ENCODE data around the gene SP7. TPM values are rescaled to one million over a fixed set of nuclear protein-coding genes. Genes with fewer than 3 reads are reported as not detected.

SP7 gene
- total and polyA plus RNA-seq, 10 donors, result not detected

- Histone ChIP-seq H3K27ac (peak overlapping the region; percentile 92 to 99 (median 96)), H3K4me3 (peak overlapping the region; percentile 55 to 86 (median 62)), H3K4me1 (peaks cover 26 to 67% (median 50%) of the 10 kb centered on the region in 6 donors), H3K36me3 (peaks cover 0 to 8% (median 2%) of the 10 kb centered on the region in 6 donors), H3K27me3 (replicated peaks in 1 of 7) (peaks cover 0 to 25% (median 0%) of the 10 kb centered on the region in 7 donors), H3K9me3 (no peaks in the 10 kb centered on the region)
- TF ChIP-seq POLR2AphosphoS5 (IDR thresholded peaks at IDR 0.05) (peak in 1 of 3 donors; percentile 43), POLR2A (IDR thresholded peaks at IDR 0.05) (no peak)
- TF ChIP-seq, protein P1, sequence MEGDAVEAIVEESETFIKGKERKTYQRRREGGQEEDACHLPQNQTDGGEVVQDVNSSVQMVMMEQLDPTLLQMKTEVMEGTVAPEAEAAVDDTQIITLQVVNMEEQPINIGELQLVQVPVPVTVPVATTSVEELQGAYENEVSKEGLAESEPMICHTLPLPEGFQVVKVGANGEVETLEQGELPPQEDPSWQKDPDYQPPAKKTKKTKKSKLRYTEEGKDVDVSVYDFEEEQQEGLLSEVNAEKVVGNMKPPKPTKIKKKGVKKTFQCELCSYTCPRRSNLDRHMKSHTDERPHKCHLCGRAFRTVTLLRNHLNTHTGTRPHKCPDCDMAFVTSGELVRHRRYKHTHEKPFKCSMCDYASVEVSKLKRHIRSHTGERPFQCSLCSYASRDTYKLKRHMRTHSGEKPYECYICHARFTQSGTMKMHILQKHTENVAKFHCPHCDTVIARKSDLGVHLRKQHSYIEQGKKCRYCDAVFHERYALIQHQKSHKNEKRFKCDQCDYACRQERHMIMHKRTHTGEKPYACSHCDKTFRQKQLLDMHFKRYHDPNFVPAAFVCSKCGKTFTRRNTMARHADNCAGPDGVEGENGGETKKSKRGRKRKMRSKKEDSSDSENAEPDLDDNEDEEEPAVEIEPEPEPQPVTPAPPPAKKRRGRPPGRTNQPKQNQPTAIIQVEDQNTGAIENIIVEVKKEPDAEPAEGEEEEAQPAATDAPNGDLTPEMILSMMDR (IDR thresholded peaks at IDR 0.05 in 8 of 11, conservative IDR thresholded peaks at IDR 0.05 in 3 of 11), result no peak
- WGBS, 5 donors, result 5 to 12% (median 8%) methylated on average over 18 to 28 of the region's 28 CpGs
- intact Hi-C loops (cut with DNase I; ENCODE audit: low total_unique reads), result no loop called here
- DNase-seq, result peak; percentile 88
These were observed 11.9 kb downstream of the SP7 start for GRCh38 chr12:53324113-53324778.

- TF ChIP-seq, protein P1 (IDR thresholded peaks at IDR 0.05 in 8 of 11, conservative IDR thresholded peaks at IDR 0.05 in 3 of 11), result no peak
- TF ChIP-seq POLR2AphosphoS5 (IDR thresholded peaks at IDR 0.05) (no peak), POLR2A (IDR thresholded peaks at IDR 0.05) (no peak)
- peak overlapping the region; percentile 89 to 97 (median 94) for H3K27ac ChIP-seq
- DNase-seq, result no peak
- peak overlapping the region; percentile 70 to 86 (median 80) for H3K4me3 ChIP-seq
- WGBS, 5 donors, result 41 to 48% (median 45%) methylated on average over 10 of the region's 10 CpGs
- peaks cover 20 to 63% (median 41%) of the 10 kb centered on the region in 6 donors for H3K4me1 ChIP-seq
- intact Hi-C loops (cut with DNase I; ENCODE audit: low total_unique reads), result no loop called here
- peaks cover 0 to 41% (median 24%) of the 10 kb centered on the region in 6 donors for H3K36me3 ChIP-seq
- H3K9me3 ChIP-seq, result no peaks in the 10 kb centered on the region
- H3K27me3 ChIP-seq (replicated peaks in 1 of 7), result peaks cover 0 to 2% (median 0%) of the 10 kb centered on the region in 7 donors
These were observed 15.6 kb downstream of the SP7 start for GRCh38 chr12:53320352-53321195.

DNA sequence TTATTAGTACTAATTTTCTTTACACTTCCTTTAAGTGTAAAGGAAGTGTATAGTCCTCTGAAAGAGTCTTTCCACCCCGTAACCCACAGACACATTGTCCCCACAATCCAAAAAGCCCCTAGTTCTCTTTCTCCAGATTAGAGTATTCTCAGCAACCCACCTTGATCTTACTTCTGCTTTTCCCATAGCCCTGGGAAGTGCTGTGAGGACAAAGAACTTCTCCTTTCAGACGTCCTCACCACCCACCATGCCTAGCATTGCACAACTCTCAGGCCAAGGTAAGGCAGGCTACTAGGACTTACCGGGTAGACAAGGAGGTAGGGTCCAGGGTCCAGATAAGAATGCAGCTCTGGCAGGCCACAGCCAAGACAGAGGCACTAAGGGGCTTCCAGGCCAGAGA is 22.2 kb downstream of the SP7 start:
- Histone ChIP-seq H3K27ac (peak overlapping the region in 1 of 8 donors; percentile 8), H3K4me3 (no peak overlapping the region), H3K4me1 (peaks cover 0 to 13% (median 3%) of the 10 kb centered on the region in 6 donors), H3K27me3 (replicated peaks in 1 of 7) (no peaks in the 10 kb centered on the region), H3K9me3 (no peaks in the 10 kb centered on the region), H3K36me3 (peaks cover 0 to 100% (median 64%) of the 10 kb centered on the region in 6 donors)
- intact Hi-C loops (cut with DNase I; ENCODE audit: low total_unique reads), result no loop called here
- WGBS, 5 donors, result 26 to 63% (median 30%) methylated on average over 2 to 3 of the region's 3 CpGs
- no peak for DNase-seq
- TF ChIP-seq POLR2AphosphoS5 (IDR thresholded peaks at IDR 0.05) (no peak), POLR2A (IDR thresholded peaks at IDR 0.05) (no peak)
- TF ChIP-seq, protein P1 (IDR thresholded peaks at IDR 0.05 in 8 of 11, conservative IDR thresholded peaks at IDR 0.05 in 3 of 11), result no peak

- Histone ChIP-seq H3K4me1 (peaks cover 0 to 5% (median 2%) of the 10 kb centered on the region in 6 donors), H3K9me3 (no peaks in the 10 kb centered on the region), H3K4me3 (no peak overlapping the region), H3K27me3 (replicated peaks in 1 of 7) (no peaks in the 10 kb centered on the region), H3K36me3 (peaks cover 4 to 98% (median 71%) of the 10 kb centered on the region in 6 donors), H3K27ac (no peak overlapping the region)
- 72 to 86% (median 84%) methylated on average over 4 of the region's 4 CpGs for WGBS, 5 donors
- no peak for DNase-seq
- TF ChIP-seq POLR2A (IDR thresholded peaks at IDR 0.05), result no peak
- TF ChIP-seq, protein P1 (IDR thresholded peaks at IDR 0.05 in 8 of 11, conservative IDR thresholded peaks at IDR 0.05 in 3 of 11), result no peak
- TF ChIP-seq POLR2AphosphoS5 (IDR thresholded peaks at IDR 0.05), result no peak
- intact Hi-C loops (cut with DNase I; ENCODE audit: low total_unique reads), result no loop called here
These were observed 27.9 kb downstream of the SP7 start for GRCh38 chr12:53308276-53308675.
